K562 (cell line): ENCODE data around the gene ATAD2B. TPM values are rescaled to one million over a fixed set of nuclear protein-coding genes. Genes with fewer than 3 reads are reported as not detected.

Experiments used
- ATAC-seq: fragments of 200-7000 bp; cut with Tn5 transposase; 3 replicates; pipeline ENCODE4 v1.9.1; 2020; ENCODE audit warnings: moderate library complexity
- BruUV-seq: library from RNA; stranded (reverse); fragments of 400-500 nt; replicated peaks from 2 replicates; lab custom pipeline; 2021; lab: Mats Ljungman, UMichigan
- CTCF ChIA-PET: fragments of 300-600 bp; formaldehyde crosslinking; extraction: SDS; loops from one replicate; lab custom pipeline; 2021; ENCODE audit warnings: low intra/inter-chr PET ratio; lab: Yijun Ruan, JAX
- POLR2A ChIA-PET: fragments of 300-600, 350-650 bp; sonication (Branson Sonifier 250); formaldehyde crosslinking; extraction: SDS; loops from one replicate; lab custom pipeline; 2021; ENCODE audit warnings: antibody characterized with exemption, inconsistent platforms; lab: Yijun Ruan, JAX
- DNase-seq, 4 experiments: peaks; one replicate each; pipeline versions ENCODE4 v3.0.0 to v3.0.0-alpha.2; 2011 to 2018; ENCODE audit warnings: low spot score in 3 of 4, mixed read lengths in 3 of 4; ENCODE audit errors: extremely low read depth in 1 of 4
- FAIRE-seq: peaks from 2 replicates; lab custom pipeline; 2011; peaks lifted over from hg19 to GRCh38; lab: Jason Lieb, UNC
- H2AFZ ChIP-seq: 2 replicates; pipeline ENCODE4 v1.6.0; 2011; ENCODE audit warnings: low read depth, low read length, control low read depth, inconsistent platforms
- H3K27ac ChIP-seq: fragments of 200-600 bp; 3 replicates; pipeline ENCODE4 v1.8.0; 2011; ENCODE audit warnings: low read depth, mild to moderate bottlenecking, control low read depth, inconsistent platforms, low read length, moderate library complexity, mixed read lengths; ENCODE audit errors: extremely low read depth
- H3K27me3 ChIP-seq, 2 experiments: fragments of 300-600 bp in 1 of 2; 2 replicates in 1 of 2; 3 replicates in 1 of 2; pipeline versions ENCODE4 v1.6.0 to v1.8.0; 2011; ENCODE audit warnings: inconsistent platforms in 2 of 2, low read length in 2 of 2, mild to moderate bottlenecking in 1 of 2, mixed read lengths in 1 of 2, moderate library complexity in 1 of 2; ENCODE audit not compliant: control insufficient read depth in 2 of 2, insufficient read depth in 2 of 2
- H3K36me3 ChIP-seq: fragments of 300-600 bp; 3 replicates; pipeline ENCODE4 v1.8.0; 2011; ENCODE audit warnings: mild to moderate bottlenecking, low read length, inconsistent platforms; ENCODE audit not compliant: control insufficient read depth, insufficient read depth
- H3K4me1 ChIP-seq, 2 experiments: fragments of 200-600 bp in 1 of 2; replicated peaks in 1 of 2; 2 replicates in 1 of 2; 3 replicates in 1 of 2; pipeline versions ENCODE4 v1.5.1 to v1.8.0; 2011; ENCODE audit warnings: inconsistent platforms in 2 of 2, low read length in 2 of 2, mild to moderate bottlenecking in 1 of 2, mixed read lengths in 1 of 2, moderate library complexity in 1 of 2; ENCODE audit not compliant: control insufficient read depth in 2 of 2, insufficient read depth in 2 of 2
- H3K4me2 ChIP-seq: 2 replicates; pipeline ENCODE4 v1.6.1; 2011; ENCODE audit warnings: low read length, control low read depth, inconsistent platforms, mixed read lengths; ENCODE audit not compliant: insufficient read depth
- H3K4me3 ChIP-seq: fragments of 200-600 bp; sonication (generic), shearing (Covaris generic); 2 replicates; pipeline ENCODE4 v1.5.1; 2016; ENCODE audit warnings: control low read depth, inconsistent platforms
- H3K79me2 ChIP-seq: fragments of 200-600 bp; 3 replicates; pipeline ENCODE4 v1.8.0; 2011; ENCODE audit warnings: low read length, inconsistent platforms; ENCODE audit not compliant: control insufficient read depth, insufficient read depth
- H3K9ac ChIP-seq, 2 experiments: 2 replicates each; pipeline versions ENCODE4 v1.6.0 to v1.6.1; 2011; ENCODE audit warnings: low read depth in 2 of 2, low read length in 2 of 2, control low read depth in 1 of 2, inconsistent platforms in 1 of 2, mild to moderate bottlenecking in 1 of 2, mixed read lengths in 1 of 2; ENCODE audit not compliant: insufficient read depth in 1 of 2
- H3K9me1 ChIP-seq: one replicate; pipeline ENCODE4 v1.6.0; 2011; ENCODE audit warnings: inconsistent platforms, mild to moderate bottlenecking, low read length, moderate library complexity; ENCODE audit not compliant: control insufficient read depth, insufficient read depth
- H3K9me3 ChIP-seq: replicated peaks from 2 replicates; pipeline ENCODE4 v1.5.1; 2011; ENCODE audit warnings: low read depth, low read length, inconsistent platforms; ENCODE audit not compliant: control insufficient read depth, insufficient read depth
- H4K20me1 ChIP-seq: replicated peaks from 2 replicates; pipeline ENCODE4 v1.6.1; 2011; ENCODE audit warnings: low read length, inconsistent platforms, mixed read lengths; ENCODE audit not compliant: control insufficient read depth, insufficient read depth
- CCAR2 ChIP-seq: fragments of 200-400 bp; formaldehyde crosslinking; IDR thresholded peaks from 2 replicates; pipeline ENCODE4 v1.6.1; 2017; ENCODE audit warnings: mild to moderate bottlenecking, low read depth, low read length
- CEBPG ChIP-seq, 3 experiments: fragments of 200-800 bp in 1 of 3; sonication (Bioruptor generic) in 1 of 3; sonication (generic) in 1 of 3; formaldehyde crosslinking in 1 of 3; IDR thresholded peaks in 2 of 3; conservative IDR thresholded peaks in 1 of 3; 2 replicates each; pipeline versions ENCODE4 v1.6.1 to v1.8.0; 2016 to 2022; ENCODE audit warnings: missing compliant biosample characterization in 2 of 3, missing genetic modification characterization in 2 of 3, mild to moderate bottlenecking in 1 of 3, missing genetic modification reagents in 1 of 3
- CHCHD3 ChIP-seq: fragments of 250-450 bp; sonication (Bioruptor Pico); IDR thresholded peaks from 2 replicates; pipeline ENCODE4 v2.1.2; 2022; ENCODE audit warnings: mild to moderate bottlenecking
- GATAD2A ChIP-seq: fragments of 450-650 bp; IDR thresholded peaks from 2 replicates; pipeline ENCODE4 v1.6.1; 2017
- MBD2 ChIP-seq: sonication (generic); IDR thresholded peaks from 2 replicates; pipeline ENCODE4 v1.6.1; 2016; ENCODE audit warnings: low read depth, borderline replicate concordance
- PHF20 ChIP-seq: fragments of 450-650 bp; IDR thresholded peaks from 2 replicates; pipeline ENCODE4 v1.6.1; 2018; ENCODE audit not compliant: partially characterized antibody
- TGIF2 ChIP-seq: sonication (generic); formaldehyde crosslinking; IDR thresholded peaks from 2 replicates; pipeline ENCODE4 v1.8.1; 2022; ENCODE audit warnings: mild to moderate bottlenecking, missing genetic modification reagents, moderate library complexity
- ZBTB1 ChIP-seq: sonication (generic); formaldehyde crosslinking; IDR thresholded peaks from 2 replicates; pipeline ENCODE4 v1.8.1; 2023; ENCODE audit warnings: missing genetic modification reagents, low read depth, mild to moderate bottlenecking, borderline replicate concordance
- ZKSCAN3 ChIP-seq: fragments of 250-450 bp; sonication (Bioruptor Pico); IDR thresholded peaks from 2 replicates; pipeline ENCODE4 v1.4.0; 2020
- ZNF347 ChIP-seq: fragments of 450-650 bp; formaldehyde crosslinking; IDR thresholded peaks from 2 replicates; pipeline ENCODE4 v1.4.0; 2020; ENCODE audit warnings: low read depth, mild to moderate bottlenecking, moderate library complexity
- ZNF444 ChIP-seq: fragments of 250-450 bp; sonication (Bioruptor Pico); IDR thresholded peaks from 2 replicates; pipeline ENCODE4 v1.4.0; 2020; ENCODE audit warnings: mild to moderate bottlenecking, moderate library complexity
- WGBS: fragments of 100-300 bp; shearing (Covaris generic); methylation state at CpG from one replicate; pipeline ENCODE4 v1.1.6; 2016; ENCODE audit warnings: low coverage, mixed read lengths; ENCODE audit not compliant: insufficient coverage; ENCODE audit errors: missing lambda C conversion rate; 5-methylcytosine and 5-hydroxymethylcytosine counted together
- in situ Hi-C: fragments of 300-500 bp; cut with MboI; formaldehyde crosslinking; loops from 4 replicates; pipeline ENCODE4 v1.15.0; 2018; ENCODE audit warnings: inconsistent platforms, mixed read lengths
- intact Hi-C: fragments of 100-400 bp; cut with micrococcal nuclease; formaldehyde crosslinking; loops from 2 replicates; pipeline ENCODE4 v1.14.2; 2022
- polyA plus RNA-seq, 8 experiments: library from polyadenylated mRNA; depleted of rRNA in 4 of 8; stranded (reverse) in 5 of 8; unstranded in 3 of 8; fragments of >200 nt; fragmentation: Nextera tagmentation in 2 of 8; fragmentation: Illumina TruSeq in 1 of 8; extraction: Ambion mirVana in 2 of 8; extraction: Trizol in 1 of 8; gene quantifications; 2 replicates each; pipeline versions ENCODE4 v1.2.1 to v1.2.3, GENCODE V29; 2011 to 2014; ENCODE audit warnings: inconsistent platforms in 1 of 8, missing spikeins in 1 of 8
- total RNA-seq, 7 experiments: library from RNA; depleted of rRNA in 6 of 7; stranded (reverse); fragments of >200 nt in 6 of 7; fragmentation: Illumina TruSeq in 2 of 7; extraction: Trizol in 2 of 7; gene quantifications; 2 replicates each; pipeline versions ENCODE4 v1.2.1 to v1.2.3, GENCODE V29; 2011 to 2021; ENCODE audit warnings: low replicate concordance in 1 of 7
- TF ChIP-seq, protein P1 (sequence below): fragments of 450-650 bp; IDR thresholded peaks from 2 replicates; pipeline ENCODE4 v1.6.1; 2016
- TF ChIP-seq, protein P2 (sequence below), 2 experiments: fragments of 450-650 bp; IDR thresholded peaks; 2 replicates each; pipeline ENCODE4 v1.6.1; 2018; ENCODE audit warnings: mild to moderate bottlenecking in 2 of 2, low read depth in 1 of 2; ENCODE audit not compliant: partially characterized antibody in 2 of 2
- TF ChIP-seq, protein P3 (sequence below), 2 experiments: fragments of 150-350 bp in 1 of 2; IDR thresholded peaks; 2 replicates each; pipeline ENCODE4 v1.6.1; 2012 to 2016; ENCODE audit warnings: low read depth in 2 of 2, low read length in 2 of 2, mild to moderate bottlenecking in 1 of 2, moderate library complexity in 1 of 2

ATAD2B gene
- total and polyA plus RNA-seq, 9 of the 15 experiments (the other 6 are each of a cell fraction or from before 2014, with no cell fraction given) = 3.2 to 21.6 (median 11.4) TPM

DNA sequence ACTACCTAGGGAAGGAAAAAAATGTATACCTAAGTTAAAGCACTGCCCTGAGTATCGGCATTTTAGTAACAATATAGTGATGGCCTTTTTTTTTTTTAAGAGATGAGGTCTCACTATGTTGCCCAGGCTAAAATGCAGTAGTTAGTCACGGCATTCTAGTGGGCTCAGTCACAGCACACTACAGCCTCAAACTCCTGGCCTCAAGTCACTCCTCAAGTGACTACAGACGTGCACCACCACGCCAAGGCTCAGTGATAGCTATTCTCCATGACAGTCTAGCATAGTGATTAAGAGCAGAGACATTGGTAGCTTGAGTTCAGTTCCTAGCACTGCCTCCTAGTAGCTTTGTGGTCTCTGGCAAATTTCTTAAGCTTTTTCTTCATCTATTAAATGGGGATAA lies 40.9 kb upstream of the ATAD2B start:
- H3K9me3 ChIP-seq = no peaks in the 10 kb centered on the region
- H3K9me1 ChIP-seq = no peaks in the 10 kb centered on the region
- H3K27ac ChIP-seq = no peak overlapping the region
- POLR2A ChIA-PET = no interaction called here
- H2AFZ ChIP-seq = no peak overlapping the region
- H4K20me1 ChIP-seq = no peaks in the 10 kb centered on the region
- no TSS peak for BruUV-seq
- no peak for FAIRE-seq
- WGBS = 79% methylated on average over 4 of the region's 4 CpGs
- CTCF ChIA-PET = no interaction called here
- no peaks in the 10 kb centered on the region for H3K27me3 ChIP-seq
- H3K36me3 ChIP-seq = peaks cover 17% of the 10 kb centered on the region; the same call in 2 of the 3 replicates
- no peak overlapping the region for H3K9ac ChIP-seq
- H3K4me3 ChIP-seq = no peak overlapping the region
- in situ Hi-C loops = no loop called here
- H3K79me2 ChIP-seq = no peaks in the 10 kb centered on the region
- intact Hi-C loops = no loop called here
- H3K4me1 ChIP-seq = no peaks in the 10 kb centered on the region
- no peak for DNase-seq
- H3K4me2 ChIP-seq = no peak overlapping the region
- ATAC-seq = no peak
- TF ChIP-seq, protein P1, sequence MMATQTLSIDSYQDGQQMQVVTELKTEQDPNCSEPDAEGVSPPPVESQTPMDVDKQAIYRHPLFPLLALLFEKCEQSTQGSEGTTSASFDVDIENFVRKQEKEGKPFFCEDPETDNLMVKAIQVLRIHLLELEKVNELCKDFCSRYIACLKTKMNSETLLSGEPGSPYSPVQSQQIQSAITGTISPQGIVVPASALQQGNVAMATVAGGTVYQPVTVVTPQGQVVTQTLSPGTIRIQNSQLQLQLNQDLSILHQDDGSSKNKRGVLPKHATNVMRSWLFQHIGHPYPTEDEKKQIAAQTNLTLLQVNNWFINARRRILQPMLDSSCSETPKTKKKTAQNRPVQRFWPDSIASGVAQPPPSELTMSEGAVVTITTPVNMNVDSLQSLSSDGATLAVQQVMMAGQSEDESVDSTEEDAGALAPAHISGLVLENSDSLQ = no peak
- TF ChIP-seq PHF20 (no peak), GATAD2A (no peak), ZNF444 (CRISPR knock-in tag) (no peak), ZBTB1 (no peak), TGIF2 (CRISPR knock-in tag) (no peak), ZNF347 (CRISPR knock-in tag) (no peak), CCAR2 (no peak), CHCHD3 (CRISPR knock-in tag) (no peak), MBD2 (no peak), ZKSCAN3 (CRISPR knock-in tag) (no peak), CEBPG (CRISPR knock-in tag; IDR thresholded peaks at IDR 0.05) (no peak), CEBPG (tag; conservative IDR thresholded peaks at IDR 0.05 in 1 of 2, IDR thresholded peaks at IDR 0.05 in 1 of 2) (no peak)
- TF ChIP-seq, protein P2, sequence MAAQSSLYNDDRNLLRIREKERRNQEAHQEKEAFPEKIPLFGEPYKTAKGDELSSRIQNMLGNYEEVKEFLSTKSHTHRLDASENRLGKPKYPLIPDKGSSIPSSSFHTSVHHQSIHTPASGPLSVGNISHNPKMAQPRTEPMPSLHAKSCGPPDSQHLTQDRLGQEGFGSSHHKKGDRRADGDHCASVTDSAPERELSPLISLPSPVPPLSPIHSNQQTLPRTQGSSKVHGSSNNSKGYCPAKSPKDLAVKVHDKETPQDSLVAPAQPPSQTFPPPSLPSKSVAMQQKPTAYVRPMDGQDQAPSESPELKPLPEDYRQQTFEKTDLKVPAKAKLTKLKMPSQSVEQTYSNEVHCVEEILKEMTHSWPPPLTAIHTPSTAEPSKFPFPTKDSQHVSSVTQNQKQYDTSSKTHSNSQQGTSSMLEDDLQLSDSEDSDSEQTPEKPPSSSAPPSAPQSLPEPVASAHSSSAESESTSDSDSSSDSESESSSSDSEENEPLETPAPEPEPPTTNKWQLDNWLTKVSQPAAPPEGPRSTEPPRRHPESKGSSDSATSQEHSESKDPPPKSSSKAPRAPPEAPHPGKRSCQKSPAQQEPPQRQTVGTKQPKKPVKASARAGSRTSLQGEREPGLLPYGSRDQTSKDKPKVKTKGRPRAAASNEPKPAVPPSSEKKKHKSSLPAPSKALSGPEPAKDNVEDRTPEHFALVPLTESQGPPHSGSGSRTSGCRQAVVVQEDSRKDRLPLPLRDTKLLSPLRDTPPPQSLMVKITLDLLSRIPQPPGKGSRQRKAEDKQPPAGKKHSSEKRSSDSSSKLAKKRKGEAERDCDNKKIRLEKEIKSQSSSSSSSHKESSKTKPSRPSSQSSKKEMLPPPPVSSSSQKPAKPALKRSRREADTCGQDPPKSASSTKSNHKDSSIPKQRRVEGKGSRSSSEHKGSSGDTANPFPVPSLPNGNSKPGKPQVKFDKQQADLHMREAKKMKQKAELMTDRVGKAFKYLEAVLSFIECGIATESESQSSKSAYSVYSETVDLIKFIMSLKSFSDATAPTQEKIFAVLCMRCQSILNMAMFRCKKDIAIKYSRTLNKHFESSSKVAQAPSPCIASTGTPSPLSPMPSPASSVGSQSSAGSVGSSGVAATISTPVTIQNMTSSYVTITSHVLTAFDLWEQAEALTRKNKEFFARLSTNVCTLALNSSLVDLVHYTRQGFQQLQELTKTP (IDR thresholded peaks at IDR 0.05; ENCODE audit: low read depth in 1 of 2, partially characterized antibody in 2 of 2) = no peak
- TF ChIP-seq, protein P3, sequence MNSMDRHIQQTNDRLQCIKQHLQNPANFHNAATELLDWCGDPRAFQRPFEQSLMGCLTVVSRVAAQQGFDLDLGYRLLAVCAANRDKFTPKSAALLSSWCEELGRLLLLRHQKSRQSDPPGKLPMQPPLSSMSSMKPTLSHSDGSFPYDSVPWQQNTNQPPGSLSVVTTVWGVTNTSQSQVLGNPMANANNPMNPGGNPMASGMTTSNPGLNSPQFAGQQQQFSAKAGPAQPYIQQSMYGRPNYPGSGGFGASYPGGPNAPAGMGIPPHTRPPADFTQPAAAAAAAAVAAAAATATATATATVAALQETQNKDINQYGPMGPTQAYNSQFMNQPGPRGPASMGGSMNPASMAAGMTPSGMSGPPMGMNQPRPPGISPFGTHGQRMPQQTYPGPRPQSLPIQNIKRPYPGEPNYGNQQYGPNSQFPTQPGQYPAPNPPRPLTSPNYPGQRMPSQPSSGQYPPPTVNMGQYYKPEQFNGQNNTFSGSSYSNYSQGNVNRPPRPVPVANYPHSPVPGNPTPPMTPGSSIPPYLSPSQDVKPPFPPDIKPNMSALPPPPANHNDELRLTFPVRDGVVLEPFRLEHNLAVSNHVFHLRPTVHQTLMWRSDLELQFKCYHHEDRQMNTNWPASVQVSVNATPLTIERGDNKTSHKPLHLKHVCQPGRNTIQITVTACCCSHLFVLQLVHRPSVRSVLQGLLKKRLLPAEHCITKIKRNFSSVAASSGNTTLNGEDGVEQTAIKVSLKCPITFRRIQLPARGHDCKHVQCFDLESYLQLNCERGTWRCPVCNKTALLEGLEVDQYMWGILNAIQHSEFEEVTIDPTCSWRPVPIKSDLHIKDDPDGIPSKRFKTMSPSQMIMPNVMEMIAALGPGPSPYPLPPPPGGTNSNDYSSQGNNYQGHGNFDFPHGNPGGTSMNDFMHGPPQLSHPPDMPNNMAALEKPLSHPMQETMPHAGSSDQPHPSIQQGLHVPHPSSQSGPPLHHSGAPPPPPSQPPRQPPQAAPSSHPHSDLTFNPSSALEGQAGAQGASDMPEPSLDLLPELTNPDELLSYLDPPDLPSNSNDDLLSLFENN (IDR thresholded peaks at IDR 0.05; ENCODE audit: low read depth in 2 of 2, low read length in 2 of 2) = no peak
